DND-41 (cell line): ENCODE data around the gene AK5.

Source experiments
- ATAC-seq: fragments of 200-7000 bp; cut with Tn5 transposase; 3 replicates; pipeline ENCODE4 v1.9.1; 2021; ENCODE audit warnings: low read depth; ENCODE audit not compliant: insufficient read depth
- DNase-seq: peaks from one replicate; pipeline ENCODE4 v3.0.0-alpha.2; 2020
- H2AFZ ChIP-seq: 2 replicates; pipeline ENCODE4 v1.6.0; 2012; ENCODE audit warnings: low read depth, low read length
- H3K27ac ChIP-seq: 2 replicates; pipeline ENCODE4 v1.5.1; 2012; ENCODE audit warnings: low read length, inconsistent platforms
- H3K27me3 ChIP-seq: fragments of 200-600 bp; sonication (generic); 2 replicates; pipeline ENCODE4 v1.6.0; 2012; ENCODE audit warnings: low read length, mild to moderate bottlenecking, inconsistent platforms; ENCODE audit not compliant: insufficient read depth, poor library complexity
- H3K36me3 ChIP-seq: 2 replicates; pipeline ENCODE4 v1.5.1; 2012; ENCODE audit warnings: low read length, inconsistent platforms; ENCODE audit not compliant: insufficient read depth
- H3K4me1 ChIP-seq: 2 replicates; pipeline ENCODE4 v1.5.1; 2012; ENCODE audit warnings: mild to moderate bottlenecking, low read length; ENCODE audit not compliant: insufficient read depth
- H3K4me2 ChIP-seq: 2 replicates; pipeline ENCODE4 v1.6.0; 2012; ENCODE audit warnings: mild to moderate bottlenecking, moderate library complexity, low read length, inconsistent platforms; ENCODE audit not compliant: insufficient read depth
- H3K4me3 ChIP-seq, 2 experiments: fragments of 200-600 bp in 1 of 2; shearing (Covaris generic) in 1 of 2; 2 replicates each; pipeline ENCODE4 v1.5.1; 2012 to 2016; ENCODE audit warnings: inconsistent platforms in 2 of 2, low read length in 2 of 2, mild to moderate bottlenecking in 2 of 2, low read depth in 1 of 2, moderate library complexity in 1 of 2
- H3K79me2 ChIP-seq: 2 replicates; pipeline ENCODE4 v1.6.0; 2012; ENCODE audit warnings: low read length, inconsistent platforms; ENCODE audit not compliant: insufficient read depth
- H3K9ac ChIP-seq: 2 replicates; pipeline ENCODE4 v1.6.0; 2012; ENCODE audit warnings: low read depth, mild to moderate bottlenecking, inconsistent platforms, low read length, moderate library complexity
- H3K9me3 ChIP-seq: 2 replicates; pipeline ENCODE4 v1.5.1; 2012; ENCODE audit warnings: low read length, moderate library complexity, mild to moderate bottlenecking, inconsistent platforms; ENCODE audit not compliant: insufficient read depth, severe bottlenecking
- H4K20me1 ChIP-seq: 2 replicates; pipeline ENCODE4 v1.6.0; 2012; ENCODE audit warnings: low read length; ENCODE audit not compliant: insufficient read depth
- EZH2 ChIP-seq: IDR thresholded peaks from 3 replicates; pipeline ENCODE4 v1.6.1; 2012; ENCODE audit warnings: borderline replicate concordance, low read depth, mild to moderate bottlenecking, moderate library complexity, low read length, inconsistent platforms; ENCODE audit not compliant: severe bottlenecking
- TF ChIP-seq, protein P1 (sequence below): IDR thresholded peaks from 2 replicates; pipeline ENCODE4 v1.5.1; 2012; ENCODE audit warnings: borderline replicate concordance, low read length, moderate library complexity, mild to moderate bottlenecking; ENCODE audit not compliant: poor library complexity, severe bottlenecking; ENCODE audit errors: extremely low read depth

AK5 gene

DNA sequence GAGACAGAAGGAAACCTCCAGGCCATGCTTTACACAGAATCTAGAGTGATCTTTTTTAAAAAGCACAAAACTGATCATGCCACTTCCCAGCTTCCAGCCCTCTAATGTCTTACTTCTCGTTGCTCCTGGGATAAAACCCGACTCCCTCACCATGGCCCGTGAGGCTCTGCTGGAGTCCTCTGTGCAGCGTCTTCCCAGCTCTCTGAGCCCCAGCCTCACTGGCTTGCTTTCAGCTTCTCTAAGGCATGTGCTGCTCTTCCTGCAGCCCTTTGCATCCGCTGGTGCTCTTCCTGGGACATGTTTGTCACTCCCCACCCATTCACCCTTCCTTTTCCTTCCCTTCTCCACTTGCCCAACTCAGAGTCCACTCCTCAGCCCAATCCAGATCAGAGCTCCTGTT lies 184.1 kb downstream of the AK5 start:
- H2AFZ ChIP-seq = no peak overlapping the region
- peaks cover 6% of the 10 kb centered on the region for H3K27me3 ChIP-seq
- no peak overlapping the region for H3K27ac ChIP-seq
- no peaks in the 10 kb centered on the region for H3K36me3 ChIP-seq
- H3K4me3 ChIP-seq = no peak overlapping the region
- H3K79me2 ChIP-seq = no peaks in the 10 kb centered on the region
- H3K4me2 ChIP-seq = no peak overlapping the region
- no peak overlapping the region for H3K9ac ChIP-seq
- no peaks in the 10 kb centered on the region for H3K4me1 ChIP-seq
- ATAC-seq (no peak), DNase-seq (no peak)
- H3K9me3 ChIP-seq = no peaks in the 10 kb centered on the region
- TF ChIP-seq, protein P1, sequence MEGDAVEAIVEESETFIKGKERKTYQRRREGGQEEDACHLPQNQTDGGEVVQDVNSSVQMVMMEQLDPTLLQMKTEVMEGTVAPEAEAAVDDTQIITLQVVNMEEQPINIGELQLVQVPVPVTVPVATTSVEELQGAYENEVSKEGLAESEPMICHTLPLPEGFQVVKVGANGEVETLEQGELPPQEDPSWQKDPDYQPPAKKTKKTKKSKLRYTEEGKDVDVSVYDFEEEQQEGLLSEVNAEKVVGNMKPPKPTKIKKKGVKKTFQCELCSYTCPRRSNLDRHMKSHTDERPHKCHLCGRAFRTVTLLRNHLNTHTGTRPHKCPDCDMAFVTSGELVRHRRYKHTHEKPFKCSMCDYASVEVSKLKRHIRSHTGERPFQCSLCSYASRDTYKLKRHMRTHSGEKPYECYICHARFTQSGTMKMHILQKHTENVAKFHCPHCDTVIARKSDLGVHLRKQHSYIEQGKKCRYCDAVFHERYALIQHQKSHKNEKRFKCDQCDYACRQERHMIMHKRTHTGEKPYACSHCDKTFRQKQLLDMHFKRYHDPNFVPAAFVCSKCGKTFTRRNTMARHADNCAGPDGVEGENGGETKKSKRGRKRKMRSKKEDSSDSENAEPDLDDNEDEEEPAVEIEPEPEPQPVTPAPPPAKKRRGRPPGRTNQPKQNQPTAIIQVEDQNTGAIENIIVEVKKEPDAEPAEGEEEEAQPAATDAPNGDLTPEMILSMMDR = no peak
- no peak for TF ChIP-seq EZH2
- H4K20me1 ChIP-seq = no peaks in the 10 kb centered on the region

DNA sequence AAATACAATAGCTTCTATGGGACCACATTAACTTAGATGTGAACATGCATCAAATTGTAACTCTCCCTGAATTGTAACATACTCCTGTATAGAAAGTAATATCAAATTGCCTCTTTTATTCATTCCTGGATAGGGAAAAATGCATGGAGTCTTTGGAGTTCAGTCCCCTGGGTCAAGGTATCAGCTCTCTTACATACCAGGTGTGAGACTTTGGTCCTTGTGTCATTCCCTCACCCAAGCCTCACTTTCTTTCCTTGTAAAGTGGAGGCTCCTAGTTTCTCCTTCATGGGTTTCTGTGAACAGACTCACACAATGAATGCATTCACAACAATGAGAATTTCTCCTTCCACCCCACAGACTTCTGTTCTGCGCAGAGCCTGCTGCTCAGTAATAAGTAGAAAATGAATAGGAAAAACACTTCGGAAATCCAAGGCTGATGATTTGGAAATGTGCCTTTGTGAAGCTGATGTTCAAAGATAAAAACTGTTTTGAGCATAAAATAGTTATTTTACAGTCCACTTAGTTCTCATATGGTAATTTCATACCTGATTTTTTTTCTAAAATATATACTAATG lies 185.3 kb downstream of the AK5 start:
- Histone ChIP-seq H3K9ac (no peak overlapping the region), H2AFZ (no peak overlapping the region), H3K36me3 (no peaks in the 10 kb centered on the region), H3K4me3 (no peak overlapping the region), H3K9me3 (no peaks in the 10 kb centered on the region), H4K20me1 (no peaks in the 10 kb centered on the region), H3K79me2 (no peaks in the 10 kb centered on the region), H3K27ac (no peak overlapping the region), H3K4me2 (no peak overlapping the region), H3K4me1 (no peaks in the 10 kb centered on the region), H3K27me3 (peaks cover 8% of the 10 kb centered on the region)
- DNase-seq (no peak), ATAC-seq (no peak)
- TF ChIP-seq, protein P1 = no peak
- no peak for TF ChIP-seq EZH2

DNA sequence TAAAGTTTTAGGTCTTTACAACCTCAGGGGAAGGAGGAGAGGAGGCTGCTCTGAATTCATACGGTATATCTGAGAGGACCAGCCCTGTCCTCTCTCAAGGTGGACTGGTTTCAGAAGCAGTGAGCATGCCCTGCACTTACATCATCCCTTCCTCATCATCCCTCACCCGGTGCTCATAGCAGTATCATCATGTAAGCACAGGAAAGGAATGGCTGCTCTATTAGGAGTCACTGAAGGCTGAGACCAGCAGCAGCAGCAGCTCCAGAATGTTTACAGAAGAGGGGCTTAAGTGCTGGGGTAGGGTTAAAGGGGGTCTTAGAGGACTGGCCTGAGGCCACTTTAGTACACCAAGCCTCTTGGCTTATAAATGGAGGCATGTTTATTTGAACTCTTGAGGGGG lies 185.9 kb downstream of the AK5 start:
- Histone ChIP-seq H3K9me3 (no peaks in the 10 kb centered on the region), H3K4me2 (no peak overlapping the region), H3K79me2 (no peaks in the 10 kb centered on the region), H2AFZ (no peak overlapping the region), H3K27ac (no peak overlapping the region), H3K9ac (no peak overlapping the region), H3K27me3 (peaks cover 8% of the 10 kb centered on the region), H3K36me3 (no peaks in the 10 kb centered on the region), H4K20me1 (no peaks in the 10 kb centered on the region), H3K4me3 (no peak overlapping the region), H3K4me1 (no peaks in the 10 kb centered on the region)
- no peak for TF ChIP-seq EZH2
- TF ChIP-seq, protein P1 = no peak
- ATAC-seq (no peak), DNase-seq (no peak)
